WERI-Rb-1 (cell line): ENCODE measurements around the gene ERG.
A peak's percentile ranks its signal among the peaks of the same experiment; 100 is the strongest.

Experiments
- DNase-seq: peaks from one replicate; pipeline ENCODE4 v3.0.0-alpha.2; 2020
- H3K27ac ChIP-seq: fragments of 250-450 bp; sonication (Bioruptor Pico); 2 replicates; pipeline ENCODE4 v1.5.1; 2020; ENCODE audit warnings: mild to moderate bottlenecking, moderate library complexity
- H3K27me3 ChIP-seq: fragments of 250-450 bp; sonication (Bioruptor Pico); 2 replicates; pipeline ENCODE4 v1.5.1; 2021; ENCODE audit warnings: mild to moderate bottlenecking, low read depth, moderate library complexity; ENCODE audit not compliant: insufficient read depth, severe bottlenecking
- H3K36me3 ChIP-seq: fragments of 250-450 bp; sonication (Bioruptor Pico); 2 replicates; pipeline ENCODE4 v1.5.1; 2020; ENCODE audit warnings: mild to moderate bottlenecking, moderate library complexity
- H3K4me3 ChIP-seq: 2 replicates; pipeline ENCODE4 v1.5.1; 2011; ENCODE audit warnings: low read depth, mild to moderate bottlenecking, control low read depth, low read length
- H3K9me3 ChIP-seq: fragments of 250-450 bp; sonication (Bioruptor Pico); 2 replicates; pipeline ENCODE4 v1.5.1; 2021; ENCODE audit warnings: mild to moderate bottlenecking, moderate library complexity; ENCODE audit not compliant: severe bottlenecking
- CTCF ChIP-seq: IDR thresholded peaks from 2 replicates; pipeline ENCODE4 v1.5.1; 2011; ENCODE audit warnings: low read depth, mild to moderate bottlenecking, control low read depth, inconsistent platforms, low read length

Gene ERG

GRCh38 chr21:38478782-38479181 is 19.5 kb downstream of the ERG start:
- H3K9me3 ChIP-seq: no peaks in the 10 kb centered on the region
- no peak overlapping the region for H3K4me3 ChIP-seq
- no peak for TF ChIP-seq CTCF
- no peaks in the 10 kb centered on the region for H3K36me3 ChIP-seq
- no peak for DNase-seq
- no peaks in the 10 kb centered on the region for H3K27me3 ChIP-seq
- H3K27ac ChIP-seq: no peak overlapping the region

GRCh38 chr21:38477226-38477625 is 21.1 kb downstream of the ERG start:
- no peak for DNase-seq
- peak overlapping the region; percentile 84 for H3K27ac ChIP-seq
- H3K36me3 ChIP-seq: no peaks in the 10 kb centered on the region
- TF ChIP-seq CTCF: no peak
- H3K27me3 ChIP-seq: no peaks in the 10 kb centered on the region
- H3K4me3 ChIP-seq: no peak overlapping the region
- no peaks in the 10 kb centered on the region for H3K9me3 ChIP-seq

- H3K4me3 ChIP-seq: peak overlapping the region; percentile 38
- H3K36me3 ChIP-seq: no peaks in the 10 kb centered on the region
- DNase-seq: peak; percentile 81
- H3K27me3 ChIP-seq: no peaks in the 10 kb centered on the region
- H3K27ac ChIP-seq: peak overlapping the region; percentile 84
- no peak for TF ChIP-seq CTCF
- no peaks in the 10 kb centered on the region for H3K9me3 ChIP-seq
These were observed 21.9 kb downstream of the ERG start for GRCh38 chr21:38476385-38476784.

- Histone ChIP-seq H3K27ac (peak overlapping the region; percentile 84), H3K27me3 (no peaks in the 10 kb centered on the region), H3K9me3 (no peaks in the 10 kb centered on the region), H3K4me3 (peak overlapping the region; percentile 38), H3K36me3 (no peaks in the 10 kb centered on the region)
- DNase-seq: peak; percentile 94
- no peak for TF ChIP-seq CTCF
These were observed 22.8 kb downstream of the ERG start for GRCh38 chr21:38475519-38475918.

- Histone ChIP-seq H3K4me3 (peak overlapping the region; percentile 38), H3K27ac (peak overlapping the region; percentile 84), H3K9me3 (peaks cover 1% of the 10 kb centered on the region), H3K27me3 (no peaks in the 10 kb centered on the region), H3K36me3 (no peaks in the 10 kb centered on the region)
- no peak for TF ChIP-seq CTCF
- no peak for DNase-seq
These were observed 23.5 kb downstream of the ERG start for GRCh38 chr21:38474796-38475195.

GRCh38 chr21:38474124-38474523 is 24.2 kb downstream of the ERG start:
- Histone ChIP-seq H3K9me3 (peaks cover 2% of the 10 kb centered on the region), H3K27me3 (no peaks in the 10 kb centered on the region), H3K27ac (no peak overlapping the region), H3K36me3 (no peaks in the 10 kb centered on the region), H3K4me3 (no peak overlapping the region)
- no peak for DNase-seq
- no peak for TF ChIP-seq CTCF
